NK-92 treated with Interleukin-12 subunit alpha and Interleukin-12 subunit beta, amount 100 ng/mL, for 24 hours (cell line): ENCODE data around the gene ZFYVE19.
A peak's percentile ranks its signal among the peaks of the same experiment; 100 is the strongest.

Source experiments
- DNase-seq: peaks from one replicate; lab custom pipeline; 2025; lab: John Stamatoyannopoulos, UW

The ZFYVE19 gene

DNA sequence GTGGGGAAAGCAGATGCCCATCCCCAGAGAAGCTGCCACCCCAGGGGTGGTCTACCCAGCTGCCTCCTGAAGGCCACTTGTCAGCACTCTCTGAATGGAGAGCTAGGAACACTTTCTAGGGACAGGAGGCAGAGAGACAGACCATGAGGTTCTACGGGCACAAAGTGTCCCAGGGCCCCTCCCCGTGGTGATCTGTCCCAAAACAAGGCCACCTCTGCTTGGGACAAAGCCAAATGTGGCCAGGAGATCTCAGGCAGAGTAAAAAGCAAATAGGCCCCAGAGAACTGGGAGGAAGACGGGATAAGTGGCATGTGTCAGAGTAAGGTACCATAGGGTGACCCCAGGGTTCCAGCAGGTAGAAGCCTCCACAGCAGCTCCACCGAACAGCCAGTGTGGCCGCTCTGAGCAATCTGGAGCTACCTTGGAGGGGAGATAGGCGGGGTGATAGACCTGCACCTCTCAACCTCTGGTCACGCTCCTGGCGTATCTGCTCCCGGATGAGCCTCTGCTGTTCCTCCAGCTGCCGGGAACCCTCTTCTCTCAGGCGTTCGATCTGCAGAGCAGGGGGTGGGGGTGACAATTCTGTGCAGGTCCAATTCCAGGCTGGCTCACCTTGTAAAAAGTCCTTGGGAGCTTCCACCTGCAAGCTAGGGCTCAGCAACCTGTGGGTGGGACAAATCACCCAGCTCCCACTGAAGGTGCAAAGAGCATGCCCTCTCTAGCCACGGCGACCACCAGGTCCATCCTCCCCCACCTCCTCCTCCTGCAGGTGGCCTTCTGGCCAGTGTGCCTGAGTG lies 31.0 kb upstream of the ZFYVE19 start:
- DNase-seq = no peak

DNA sequence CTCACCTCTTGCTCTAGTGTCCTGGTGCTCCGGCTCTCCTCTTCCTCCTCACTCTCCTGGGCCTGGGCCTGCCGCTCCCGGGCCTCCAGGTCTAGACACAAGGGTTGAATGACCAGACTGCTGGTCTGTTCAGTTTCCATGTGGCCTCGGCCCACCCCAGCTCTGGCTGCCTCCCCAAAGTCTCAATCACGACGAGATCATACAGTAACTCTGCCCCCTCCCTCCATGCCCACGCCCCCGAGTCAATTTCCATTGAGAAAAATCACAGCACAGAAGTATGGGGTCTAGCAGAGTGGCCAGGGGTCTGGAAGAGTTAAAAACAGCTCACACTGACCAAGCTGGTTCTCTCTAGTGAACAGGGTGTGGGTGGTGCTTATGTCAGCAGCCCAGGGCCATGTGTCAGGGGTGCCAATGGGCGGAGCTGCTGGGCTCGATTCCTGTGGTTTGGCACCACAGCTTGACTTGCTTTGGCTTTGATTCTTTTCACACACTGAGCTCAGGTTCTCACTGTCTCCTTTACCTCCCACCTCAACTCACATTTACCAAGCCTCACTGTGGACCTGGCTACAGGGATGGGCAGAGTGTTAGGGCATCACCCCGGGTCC lies 30.2 kb upstream of the ZFYVE19 start:
- peak; percentile 55 for DNase-seq

DNA sequence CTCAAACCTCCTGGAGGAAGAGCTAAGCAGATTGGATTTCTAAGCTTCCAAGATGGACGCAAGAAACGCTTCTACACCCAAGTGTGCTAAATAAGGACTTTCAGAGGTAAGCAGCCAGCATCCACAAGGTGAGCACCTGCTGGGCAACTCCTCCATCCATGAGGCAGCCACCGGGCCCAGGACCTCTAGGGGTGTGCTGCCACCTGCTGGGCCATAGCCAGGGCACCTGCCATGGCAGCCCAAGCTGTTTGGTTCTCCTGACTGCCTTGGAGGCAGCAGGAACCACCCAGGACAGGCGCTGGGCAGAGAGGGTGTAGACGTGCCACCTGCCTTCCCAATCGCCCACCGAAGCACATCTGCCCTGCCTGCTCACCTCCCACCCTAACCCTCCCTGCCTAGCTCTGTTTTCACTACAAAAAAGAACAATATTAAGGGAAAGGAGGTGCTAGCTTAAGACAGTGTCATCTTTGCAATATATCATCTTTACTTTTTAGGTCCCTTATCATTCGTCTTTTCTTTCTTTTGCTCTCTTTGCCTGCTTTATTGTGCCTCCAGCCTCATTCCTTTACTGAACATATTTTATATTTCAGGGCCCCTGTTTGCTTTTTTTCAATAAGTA lies 24.2 kb upstream of the ZFYVE19 start:
- peak; percentile 75 for DNase-seq

DNA sequence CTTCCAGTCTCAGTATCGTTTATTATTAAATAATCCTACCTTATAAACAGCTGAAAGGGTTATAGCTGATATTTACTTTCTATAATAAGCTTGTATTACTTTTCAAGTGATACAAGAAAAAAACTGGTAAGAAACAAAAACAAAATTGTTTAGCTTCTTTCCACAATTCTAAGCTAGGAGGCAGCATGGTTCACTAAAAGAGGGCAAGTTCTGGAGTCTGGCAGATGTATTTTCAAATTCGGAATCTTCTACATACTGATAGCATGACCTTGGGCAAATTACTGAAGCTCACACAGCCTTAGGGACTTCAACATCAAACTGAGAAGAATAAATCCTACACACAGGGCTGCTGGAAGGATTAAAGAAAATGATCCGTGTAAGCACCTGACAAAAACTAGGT lies 21.7 kb upstream of the ZFYVE19 start:
- DNase-seq = no peak

DNA sequence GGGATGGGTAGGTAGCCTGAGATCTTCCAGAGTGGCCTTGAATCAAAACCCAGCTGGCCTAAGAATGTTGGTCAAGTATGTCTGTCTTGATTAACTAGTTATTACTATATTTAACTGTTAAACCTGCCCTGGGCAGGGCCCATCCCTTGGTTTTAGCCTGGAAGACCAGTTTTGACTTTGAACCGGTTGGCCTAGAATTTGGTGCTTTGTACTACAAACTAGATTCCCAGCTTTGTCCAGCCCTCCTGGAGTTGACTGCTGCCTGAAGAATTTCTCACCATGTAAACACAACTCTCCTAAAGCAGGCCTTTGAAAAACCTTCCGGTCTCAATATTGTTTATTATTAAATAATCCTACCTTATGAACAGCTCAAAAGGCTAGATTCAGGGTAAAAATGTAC lies 21.1 kb upstream of the ZFYVE19 start:
- DNase-seq = no peak

DNA sequence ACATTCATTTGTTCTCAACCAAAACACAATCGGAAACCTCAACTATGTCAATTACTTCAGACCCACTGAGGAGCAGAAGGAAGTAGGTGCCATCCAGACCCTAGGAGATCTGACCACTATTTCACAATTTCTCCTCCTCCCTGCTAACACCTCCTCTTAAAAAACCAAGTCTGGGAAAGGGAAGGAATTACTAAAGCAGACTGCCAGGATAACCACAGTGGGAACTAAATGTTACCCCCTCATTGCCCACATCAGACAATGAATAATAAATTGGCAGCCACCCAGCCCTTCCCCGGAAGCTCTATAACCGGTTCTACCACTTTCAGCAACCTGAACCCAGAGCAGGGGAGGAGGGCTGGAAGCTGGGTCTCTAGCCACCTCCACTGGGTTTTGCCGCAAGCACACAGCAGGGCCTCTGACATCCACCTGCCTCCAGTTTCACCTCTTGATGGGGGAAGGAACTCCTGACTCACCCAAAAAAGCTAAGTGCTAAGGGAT lies 19.5 kb upstream of the ZFYVE19 start:
- no peak for DNase-seq

DNA sequence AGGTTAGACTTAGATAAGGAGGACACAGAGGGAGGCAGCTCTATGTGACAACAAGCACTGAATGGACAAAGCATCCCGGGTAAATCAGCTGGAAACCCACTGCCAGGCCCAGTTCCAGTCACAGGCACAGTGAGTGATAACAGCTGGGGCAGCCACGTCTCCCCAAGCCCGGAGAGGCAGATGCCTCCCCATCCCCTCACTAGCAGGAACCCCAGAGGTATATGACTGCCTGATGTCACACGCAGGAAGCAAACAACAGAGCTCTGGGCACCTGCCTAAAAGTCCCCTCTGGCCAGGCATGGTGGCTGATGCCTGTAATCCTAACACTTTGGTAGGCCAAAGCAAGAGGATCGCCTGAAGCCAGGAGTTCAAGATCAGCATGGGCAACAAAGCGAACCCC lies 18.9 kb upstream of the ZFYVE19 start:
- no peak for DNase-seq

DNA sequence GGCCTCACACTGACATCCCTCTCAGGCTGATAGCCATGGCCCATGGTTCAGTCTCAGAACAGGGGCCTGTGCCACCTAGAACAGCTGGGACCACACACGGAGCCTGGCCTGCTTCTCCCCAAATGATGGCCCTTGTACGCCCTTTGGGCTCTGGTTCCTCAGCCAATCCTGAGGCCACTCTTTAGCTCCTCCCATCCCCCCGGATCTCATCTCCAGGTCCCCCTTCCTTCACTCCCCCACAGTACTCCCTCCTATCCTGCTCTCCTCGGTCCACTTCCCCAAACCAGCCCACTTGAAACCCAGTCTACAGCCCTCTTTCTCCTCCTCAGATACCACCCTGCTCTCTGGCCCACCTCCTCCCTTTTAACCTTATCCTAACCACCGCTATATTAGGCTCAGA lies 17.8 kb upstream of the ZFYVE19 start:
- no peak for DNase-seq

DNA sequence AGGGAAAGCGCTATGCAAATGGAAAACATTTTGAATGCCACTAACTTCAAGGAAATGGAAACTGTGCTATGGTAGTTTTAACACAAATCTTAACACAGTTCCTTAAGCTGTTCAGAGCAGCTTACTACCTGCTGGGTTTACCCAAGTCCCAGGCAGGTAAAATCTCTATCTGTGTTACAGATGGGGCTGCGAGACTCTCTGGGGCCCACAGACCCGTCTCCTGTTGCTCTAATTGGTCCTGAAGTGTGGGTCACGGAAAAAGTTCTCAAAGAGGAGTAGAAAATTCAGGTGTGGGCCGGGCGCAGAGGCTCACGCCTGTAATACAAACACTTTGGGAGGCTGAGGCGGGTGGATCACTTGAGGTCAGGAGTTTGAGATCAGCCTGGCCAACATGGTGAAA lies 16.9 kb upstream of the ZFYVE19 start:
- DNase-seq = no peak

DNA sequence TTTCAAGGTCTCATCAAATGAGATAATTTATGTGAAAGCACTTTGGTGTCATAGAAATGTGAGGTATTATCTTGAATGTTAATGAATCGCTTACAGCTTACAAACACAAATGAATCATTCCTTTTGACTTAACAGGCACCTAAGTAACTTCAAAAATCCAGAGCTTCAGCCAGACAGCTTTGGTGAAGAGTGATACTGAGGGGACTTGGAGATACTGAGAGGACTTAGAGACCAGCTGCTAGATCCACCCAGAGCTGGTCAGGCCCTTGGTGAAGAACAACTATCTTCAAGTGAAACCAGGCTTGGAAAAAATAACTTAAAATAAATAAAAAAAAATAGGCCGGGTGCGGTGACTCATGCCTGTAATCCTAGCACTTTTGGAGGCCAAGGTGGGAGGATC lies 16.2 kb upstream of the ZFYVE19 start:
- no peak for DNase-seq

DNA sequence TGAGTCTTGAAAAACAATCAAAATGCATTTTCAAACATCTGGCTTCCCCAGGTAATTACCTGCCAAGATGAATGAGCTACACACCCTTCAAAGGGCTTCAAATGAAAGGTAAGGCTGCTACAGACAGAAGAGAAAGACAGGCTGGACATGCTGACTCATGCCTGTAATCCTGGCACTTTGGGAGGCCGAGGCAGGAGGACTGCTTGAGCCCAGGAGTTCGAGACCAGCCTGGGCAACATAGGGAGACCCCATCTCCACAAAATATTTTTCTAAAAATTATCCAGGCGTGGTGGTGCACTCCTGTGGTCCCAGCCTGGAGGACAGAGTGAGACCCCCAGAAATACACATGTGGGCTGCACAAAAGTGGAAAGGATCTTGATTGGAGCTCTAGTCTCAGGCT lies 14.5 kb upstream of the ZFYVE19 start:
- DNase-seq = no peak

DNA sequence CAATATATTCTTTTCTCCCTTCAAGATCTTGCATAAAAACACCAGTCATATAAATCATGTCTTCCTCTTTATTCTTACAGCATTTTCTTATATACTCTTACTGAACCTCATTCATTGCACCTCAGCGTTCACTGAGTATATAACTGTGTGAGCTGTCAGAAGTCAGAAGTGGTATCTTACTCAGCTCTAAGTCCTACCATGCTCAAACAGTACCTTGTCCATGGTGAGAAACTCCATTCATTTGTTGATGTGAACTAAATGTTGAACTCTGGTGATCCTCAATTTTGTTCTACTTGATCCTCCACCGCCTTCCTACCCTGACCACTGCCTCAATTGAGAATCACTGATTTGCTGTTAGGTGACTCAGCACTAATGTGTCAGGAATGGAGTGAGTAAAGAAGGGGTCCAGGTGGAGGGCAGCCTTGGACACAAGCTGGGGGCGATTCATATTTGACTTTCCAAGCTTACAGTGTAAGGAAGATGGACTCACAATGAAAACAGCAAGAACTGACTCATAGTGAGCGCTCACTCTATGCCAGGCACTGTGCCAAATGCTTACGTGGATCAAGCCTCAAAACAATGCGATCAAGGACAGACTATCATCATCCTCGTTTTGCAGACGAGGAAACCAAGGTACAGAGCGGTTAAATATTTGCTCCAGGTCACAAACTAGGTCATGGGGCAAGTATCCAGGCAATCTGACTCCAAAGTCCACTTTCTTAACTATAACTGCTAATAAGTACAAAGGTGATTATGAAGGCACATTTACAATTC lies 13.5 kb upstream of the ZFYVE19 start:
- DNase-seq = no peak

DNA sequence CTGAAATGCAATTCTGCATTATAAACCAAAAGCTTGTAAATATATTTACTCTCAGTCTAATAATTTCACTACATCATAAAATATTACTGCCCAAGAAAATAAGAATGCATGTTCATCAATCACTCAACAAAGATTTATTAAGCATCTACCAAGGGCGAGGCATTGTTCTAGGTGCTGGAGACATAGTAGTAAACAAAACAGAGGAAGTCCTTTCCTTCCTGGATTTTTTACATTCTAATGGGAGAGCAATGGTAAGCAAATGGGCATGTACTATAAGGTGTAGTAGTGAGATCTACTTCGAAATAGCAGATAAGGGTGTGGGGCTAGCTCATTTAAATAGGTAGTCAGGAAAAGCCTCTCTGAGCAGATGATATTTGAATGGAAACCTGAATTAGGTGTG lies 10.8 kb upstream of the ZFYVE19 start:
- DNase-seq = no peak

DNA sequence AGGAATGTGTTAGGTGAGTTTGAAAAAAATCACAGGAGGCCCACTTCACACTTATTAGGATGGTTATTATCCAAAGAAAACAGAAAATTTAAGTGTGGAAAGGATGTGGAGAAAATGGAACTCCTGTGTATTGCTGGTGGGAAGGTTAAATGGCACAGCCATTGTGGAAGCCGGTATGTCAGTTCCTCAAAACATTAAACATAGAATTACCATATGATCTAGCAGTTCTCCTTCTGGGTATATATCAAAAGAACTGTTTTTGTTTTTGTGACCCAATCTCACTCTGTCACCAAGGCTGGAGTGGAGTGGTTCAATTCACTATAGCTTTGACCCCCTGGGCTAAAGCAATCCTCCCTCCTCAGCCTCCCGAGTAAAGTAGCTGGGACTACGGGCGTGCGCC lies 10.4 kb upstream of the ZFYVE19 start:
- no peak for DNase-seq

DNA sequence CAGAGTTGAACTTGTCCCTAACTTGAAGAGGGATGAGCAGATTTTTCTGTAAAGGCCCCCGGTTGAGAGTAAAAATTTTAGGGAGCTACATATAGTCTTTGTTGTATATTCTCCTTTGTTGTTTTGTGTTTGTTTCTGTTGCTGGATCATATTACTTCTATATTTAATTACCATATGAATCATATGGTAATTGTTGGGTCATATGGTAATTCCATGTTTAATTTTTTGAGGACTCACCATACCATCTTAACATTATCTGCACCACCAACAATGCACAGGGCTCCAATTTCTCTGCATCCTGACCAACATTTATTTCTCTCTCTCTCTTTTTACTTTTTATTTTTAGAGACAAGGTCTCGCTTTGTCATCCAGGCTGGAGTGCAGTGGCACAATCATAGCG lies 7.4 kb upstream of the ZFYVE19 start:
- DNase-seq = no peak

DNA sequence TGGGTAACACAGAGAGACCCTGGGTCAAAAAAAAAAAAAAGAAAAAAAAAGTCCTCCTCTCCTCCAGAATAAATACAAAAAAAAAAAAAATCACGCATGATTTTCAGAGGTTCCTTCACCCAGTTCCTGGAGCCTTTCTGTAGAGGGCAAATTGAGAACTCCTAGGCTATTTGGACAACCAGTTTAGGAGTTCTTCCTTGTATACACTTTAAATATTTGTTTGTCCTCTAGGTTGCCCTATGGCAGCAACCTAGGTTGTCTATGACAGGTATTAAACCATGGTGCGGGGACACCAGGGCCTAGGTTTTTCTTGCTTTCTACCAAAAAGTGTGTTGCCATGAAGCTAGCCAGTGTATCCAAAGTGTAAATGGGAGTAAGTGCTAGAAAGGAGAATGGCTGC lies 3.8 kb upstream of the ZFYVE19 start:
- DNase-seq = no peak

DNA sequence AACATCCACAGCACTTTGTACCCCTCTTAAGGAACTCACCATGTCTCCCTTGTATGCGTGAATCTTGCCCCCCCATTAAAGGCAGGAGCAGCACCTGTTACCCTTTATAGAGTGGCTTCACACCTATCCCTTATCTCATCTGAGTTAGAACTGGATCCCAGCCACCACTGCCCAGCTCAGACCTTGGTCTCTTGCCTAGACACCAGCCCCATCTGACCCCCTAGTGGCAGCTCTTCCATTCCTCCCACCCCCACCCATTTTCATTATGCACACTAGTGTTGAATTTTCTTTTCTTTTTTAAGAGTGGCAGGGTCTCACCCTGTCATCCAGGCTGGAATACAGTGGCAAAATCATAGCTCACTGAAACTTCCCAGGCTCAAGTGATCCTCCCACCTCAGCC lies 3.2 kb upstream of the ZFYVE19 start:
- no peak for DNase-seq

DNA sequence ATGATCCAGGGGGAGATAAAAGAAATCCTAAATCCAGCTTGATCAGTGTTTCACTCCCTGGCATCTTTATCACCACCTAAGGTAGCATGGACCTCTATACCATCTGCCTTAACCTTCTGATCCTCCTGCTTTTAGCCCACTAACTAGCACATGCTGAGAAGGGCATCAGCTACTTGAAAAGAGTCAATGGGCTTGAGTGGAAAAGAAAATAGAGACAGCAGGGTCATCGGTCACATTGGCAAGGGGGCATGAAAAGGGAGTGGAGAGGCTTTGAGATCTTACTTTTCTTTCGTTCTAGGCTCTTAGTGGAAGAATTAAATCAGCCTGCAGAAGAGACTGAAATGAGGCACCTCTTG lies 239 bp upstream of the ZFYVE19 start:
- DNase-seq = no peak

DNA sequence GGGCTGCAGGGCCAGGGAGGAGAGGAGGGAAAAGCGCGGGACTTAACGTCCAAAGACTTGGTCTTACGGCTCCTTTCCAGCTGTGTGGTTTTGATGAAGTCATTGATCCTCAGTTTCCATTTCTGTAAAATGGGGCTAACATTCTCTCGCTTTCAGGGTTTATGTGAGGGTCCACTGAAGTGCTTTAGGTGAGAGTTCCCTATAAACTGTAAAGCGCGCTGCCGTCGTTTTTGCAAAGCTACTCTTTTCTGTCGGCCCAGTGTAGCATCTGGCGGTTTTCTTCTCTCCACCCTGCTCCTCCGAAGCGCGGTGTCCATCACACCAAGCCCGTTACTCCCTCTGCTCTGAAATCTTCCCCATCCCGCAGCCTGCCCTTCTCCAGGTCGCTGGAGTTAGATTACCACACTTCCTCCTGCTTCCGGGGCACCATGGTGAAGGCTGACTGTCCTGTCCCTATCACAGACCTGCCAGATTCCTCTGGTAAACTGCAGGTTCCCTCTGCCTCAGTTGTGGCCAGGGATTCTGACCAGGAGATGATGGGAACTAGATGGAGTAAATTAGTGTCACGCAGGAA lies 1.1 kb downstream of the ZFYVE19 start:
- DNase-seq = no peak

DNA sequence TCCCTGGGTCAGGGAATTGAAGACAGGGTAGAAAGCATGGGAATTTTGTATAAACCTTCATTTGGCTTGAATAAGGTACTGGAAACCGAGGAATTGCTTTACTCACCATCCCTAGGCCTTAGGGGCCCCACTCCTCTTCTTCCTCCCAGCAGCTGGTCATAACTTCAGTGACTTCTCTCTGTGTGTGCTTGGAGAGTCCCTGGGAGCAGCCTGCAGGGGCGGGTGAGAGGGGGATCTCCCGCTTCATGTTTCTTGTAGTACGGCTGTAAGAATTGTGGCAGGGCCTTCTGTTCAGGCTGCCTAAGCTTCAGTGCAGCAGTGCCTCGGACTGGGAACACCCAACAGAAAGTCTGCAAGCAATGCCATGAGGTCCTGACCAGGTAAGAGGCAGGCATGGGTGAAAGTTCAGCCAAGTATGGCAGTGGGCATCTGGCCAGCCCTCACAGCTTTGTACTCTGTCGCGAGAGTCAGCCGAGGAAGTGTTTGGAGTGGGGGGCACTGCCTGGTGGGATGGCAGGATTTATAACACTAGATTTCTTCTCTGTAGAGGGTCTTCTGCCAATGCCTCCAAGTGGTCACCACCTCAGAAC lies 2.1 kb downstream of the ZFYVE19 start:
- DNase-seq = no peak

DNA sequence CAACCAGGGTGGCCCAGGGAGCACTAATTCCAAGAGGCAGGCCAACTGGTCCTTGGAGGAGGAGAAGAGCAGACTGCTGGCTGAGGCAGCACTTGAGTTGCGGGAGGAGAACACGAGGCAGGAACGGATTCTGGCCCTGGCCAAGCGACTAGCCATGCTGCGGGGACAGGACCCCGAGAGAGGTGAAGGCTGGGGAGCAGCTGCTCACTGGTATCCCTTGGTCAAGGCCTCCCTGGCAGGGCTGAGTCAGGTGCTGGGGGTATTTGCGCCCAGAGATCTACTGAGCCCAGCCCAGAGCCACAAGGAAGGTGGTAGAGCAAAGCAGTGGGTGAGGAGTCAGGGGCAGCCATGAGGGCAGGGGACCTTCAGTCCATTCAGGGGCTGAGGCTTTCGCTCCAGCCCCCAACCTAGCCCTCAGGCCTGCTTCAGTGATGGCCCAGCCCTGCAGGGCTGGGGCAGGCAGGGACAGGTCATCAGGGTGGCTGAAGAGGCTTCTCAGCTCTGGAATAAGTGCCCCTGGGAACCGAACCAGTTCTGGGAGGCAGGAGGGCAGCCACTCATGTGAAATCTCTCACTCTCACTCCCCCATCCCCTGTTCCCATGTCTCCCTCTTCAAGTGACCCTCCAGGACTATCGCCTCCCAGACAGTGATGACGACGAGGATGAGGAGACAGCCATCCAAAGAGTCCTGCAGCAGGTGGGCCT lies 6.0 kb downstream of the ZFYVE19 start:
- no peak for DNase-seq
